Lower leg skin (tissue), 3 donors: Measurements from ENCODE around the gene CACNA1S.

Experiments used
- POLR2A ChIP-seq, 2 donors: fragments of 450-650 bp; IDR thresholded peaks; one replicate each; pipeline ENCODE4 v1.6.1; 2016 to 2017; ENCODE audit warnings: antibody characterized with exemption in 2 of 2, mild to moderate bottlenecking in 1 of 2, moderate library complexity in 1 of 2
- TF ChIP-seq, protein P1 (sequence below), 3 donors: fragments of 450-650 bp; IDR thresholded peaks; one replicate each; pipeline ENCODE4 v1.5.1; 2016; ENCODE audit warnings: antibody characterized with exemption in 3 of 3, mild to moderate bottlenecking in 3 of 3, moderate library complexity in 2 of 3

DNA sequence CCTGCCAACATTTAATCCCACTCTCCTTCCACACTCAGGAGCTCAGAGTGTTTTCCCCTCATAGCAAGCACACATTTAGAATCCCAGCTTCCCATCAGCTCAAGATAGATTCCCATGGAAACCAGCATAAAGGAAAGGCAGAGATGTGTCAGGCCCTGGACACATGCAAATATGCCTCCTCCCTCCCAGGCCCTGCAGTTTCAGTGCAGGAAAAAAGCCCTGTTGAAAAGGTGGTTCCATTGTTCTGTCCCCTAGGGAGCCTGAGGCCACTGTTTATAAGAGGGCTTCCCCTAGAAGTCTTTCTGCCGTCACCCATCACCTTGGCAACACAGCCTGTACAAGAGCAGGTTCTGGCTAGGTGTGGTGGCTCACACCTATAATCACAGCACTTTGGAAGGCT lies 3.6 kb downstream of the CACNA1S start:
- TF ChIP-seq POLR2A (IDR thresholded peaks at IDR 0.05): no peak
- TF ChIP-seq, protein P1, sequence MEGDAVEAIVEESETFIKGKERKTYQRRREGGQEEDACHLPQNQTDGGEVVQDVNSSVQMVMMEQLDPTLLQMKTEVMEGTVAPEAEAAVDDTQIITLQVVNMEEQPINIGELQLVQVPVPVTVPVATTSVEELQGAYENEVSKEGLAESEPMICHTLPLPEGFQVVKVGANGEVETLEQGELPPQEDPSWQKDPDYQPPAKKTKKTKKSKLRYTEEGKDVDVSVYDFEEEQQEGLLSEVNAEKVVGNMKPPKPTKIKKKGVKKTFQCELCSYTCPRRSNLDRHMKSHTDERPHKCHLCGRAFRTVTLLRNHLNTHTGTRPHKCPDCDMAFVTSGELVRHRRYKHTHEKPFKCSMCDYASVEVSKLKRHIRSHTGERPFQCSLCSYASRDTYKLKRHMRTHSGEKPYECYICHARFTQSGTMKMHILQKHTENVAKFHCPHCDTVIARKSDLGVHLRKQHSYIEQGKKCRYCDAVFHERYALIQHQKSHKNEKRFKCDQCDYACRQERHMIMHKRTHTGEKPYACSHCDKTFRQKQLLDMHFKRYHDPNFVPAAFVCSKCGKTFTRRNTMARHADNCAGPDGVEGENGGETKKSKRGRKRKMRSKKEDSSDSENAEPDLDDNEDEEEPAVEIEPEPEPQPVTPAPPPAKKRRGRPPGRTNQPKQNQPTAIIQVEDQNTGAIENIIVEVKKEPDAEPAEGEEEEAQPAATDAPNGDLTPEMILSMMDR (IDR thresholded peaks at IDR 0.05): no peak
